Measurements from ENCODE around the gene MYBPH. TPM values are rescaled to one million over a fixed set of nuclear protein-coding genes. Genes with fewer than 3 reads are reported as not detected.

MYBPH gene
- total and polyA plus RNA-seq, 2 of the 13 experiments (the other 11 are each of a cell fraction or from before 2014, with no cell fraction given): not detected

DNA sequence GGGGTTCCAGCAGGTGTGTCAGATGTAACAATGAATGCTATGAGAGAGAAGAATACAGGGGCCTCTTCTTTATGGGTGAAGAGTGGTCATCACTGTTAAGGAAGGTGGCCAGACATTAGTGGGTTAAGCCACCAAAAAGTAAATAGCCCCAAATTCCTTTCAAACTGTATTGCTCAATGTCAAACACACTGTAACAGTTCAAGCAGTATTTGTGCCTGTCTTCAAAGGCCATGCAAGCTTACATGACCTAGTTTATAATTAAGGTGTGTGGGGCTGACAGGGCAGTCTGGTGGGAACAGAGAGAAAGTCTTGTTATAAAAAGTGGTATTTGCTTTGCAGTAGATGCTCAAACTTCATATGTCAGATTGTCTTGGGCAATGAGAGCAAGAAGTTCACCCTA is 35.4 kb upstream of the MYBPH start:
- H3K27me3 ChIP-seq (ENCODE audit: control insufficient read depth in 1 of 2, insufficient read depth in 2 of 2, low read length in 2 of 2): peaks cover 0 to 11% of the 10 kb centered on the region in 2 experiments; a peak in 1 of 5 replicates
- CTCF ChIA-PET (ENCODE audit: low intra/inter-chr PET ratio, low total read pairs): no interaction called here
- H4K20me1 ChIP-seq (ENCODE audit: insufficient read depth, low read length): no peaks in the 10 kb centered on the region; the same call in 1 of the 2 replicates
- no peaks in the 10 kb centered on the region for H3K9me3 ChIP-seq (ENCODE audit: low read length)
- no peaks in the 10 kb centered on the region for H3K36me3 ChIP-seq (replicated peaks in 1 of 2; ENCODE audit: control insufficient read depth in 1 of 2, insufficient read depth in 2 of 2, low read length in 2 of 2)
- no peaks in the 10 kb centered on the region for H3K79me2 ChIP-seq (ENCODE audit: insufficient read depth, low read length)
- no peak overlapping the region for H2AFZ ChIP-seq (ENCODE audit: low read length)
- no peak overlapping the region for H3K27ac ChIP-seq (ENCODE audit: extremely low read length, insufficient read depth, low read length)
- H3K4me3 ChIP-seq (replicated peaks in 1 of 3; ENCODE audit: insufficient read depth in 1 of 3, low read depth in 2 of 3, low read length in 3 of 3): no peak overlapping the region
- FAIRE-seq (peak; percentile 68), DNase-seq (ENCODE audit: low spot score) (peak; percentile 77), ATAC-seq (peak; percentile 77)
- no peak overlapping the region; the same call in 1 of the 2 replicates for H3K4me2 ChIP-seq (ENCODE audit: low read depth, low read length)
- no peak overlapping the region for H3K9ac ChIP-seq (ENCODE audit: insufficient read depth, low read depth, low read length)
- H3K4me1 ChIP-seq (ENCODE audit: insufficient read depth, low read length): peaks cover 16% of the 10 kb centered on the region
- intact Hi-C loops (cut with micrococcal nuclease; ENCODE audit: unreplicated experiment) (no loop called here), in situ Hi-C loops (cut with HindIII; ENCODE audit: extremely low pct_ligation_motif_present, low pct_unique_long_range_greater_than_20kb) (no loop called here)
- POLR2A ChIA-PET: no interaction called here
- no TSS peak for BruUV-seq (replicated peaks)
- TF ChIP-seq ZIK1 (CRISPR knock-in tag; IDR thresholded peaks at IDR 0.05; ENCODE audit: borderline replicate concordance, low read depth) (no peak), PHF20 (CRISPR knock-in tag; IDR thresholded peaks at IDR 0.05) (no peak), TFE3 (CRISPR knock-in tag; IDR thresholded peaks at IDR 0.05) (no peak), EED (CRISPR knock-in tag; IDR thresholded peaks at IDR 0.05) (no peak), ZNF432 (CRISPR knock-in tag; IDR thresholded peaks at IDR 0.05; ENCODE audit: borderline replicate concordance) (no peak), MZF1 (CRISPR knock-in tag; IDR thresholded peaks at IDR 0.05; ENCODE audit: borderline replicate concordance) (no peak), ZNF496 (CRISPR knock-in tag; IDR thresholded peaks at IDR 0.05; ENCODE audit: insufficient replicate concordance) (no peak), ZNF792 (CRISPR knock-in tag; IDR thresholded peaks at IDR 0.05) (no peak), ZNF253 (CRISPR knock-in tag; IDR thresholded peaks at IDR 0.05; ENCODE audit: borderline replicate concordance) (no peak), TEAD3 (CRISPR knock-in tag; optimal IDR thresholded peaks at IDR 0.05; ENCODE audit: borderline replicate concordance) (peak; percentile 75), ZNF513 (CRISPR knock-in tag; conservative IDR thresholded peaks at IDR 0.05) (no peak), TP53 (CRISPR knock-in tag; conservative IDR thresholded peaks at IDR 0.05) (no peak), ZNF772 (CRISPR knock-in tag; IDR thresholded peaks at IDR 0.05) (no peak), HNRNPLL (IDR thresholded peaks at IDR 0.05; ENCODE audit: low read depth, low read length, poor library complexity, severe bottlenecking) (no peak), ZEB1 (IDR thresholded peaks at IDR 0.05; ENCODE audit: insufficient replicate concordance, low read depth) (no peak), ZNF225 (CRISPR knock-in tag; IDR thresholded peaks at IDR 0.05) (no peak)
- TF ChIP-seq, protein P1, sequence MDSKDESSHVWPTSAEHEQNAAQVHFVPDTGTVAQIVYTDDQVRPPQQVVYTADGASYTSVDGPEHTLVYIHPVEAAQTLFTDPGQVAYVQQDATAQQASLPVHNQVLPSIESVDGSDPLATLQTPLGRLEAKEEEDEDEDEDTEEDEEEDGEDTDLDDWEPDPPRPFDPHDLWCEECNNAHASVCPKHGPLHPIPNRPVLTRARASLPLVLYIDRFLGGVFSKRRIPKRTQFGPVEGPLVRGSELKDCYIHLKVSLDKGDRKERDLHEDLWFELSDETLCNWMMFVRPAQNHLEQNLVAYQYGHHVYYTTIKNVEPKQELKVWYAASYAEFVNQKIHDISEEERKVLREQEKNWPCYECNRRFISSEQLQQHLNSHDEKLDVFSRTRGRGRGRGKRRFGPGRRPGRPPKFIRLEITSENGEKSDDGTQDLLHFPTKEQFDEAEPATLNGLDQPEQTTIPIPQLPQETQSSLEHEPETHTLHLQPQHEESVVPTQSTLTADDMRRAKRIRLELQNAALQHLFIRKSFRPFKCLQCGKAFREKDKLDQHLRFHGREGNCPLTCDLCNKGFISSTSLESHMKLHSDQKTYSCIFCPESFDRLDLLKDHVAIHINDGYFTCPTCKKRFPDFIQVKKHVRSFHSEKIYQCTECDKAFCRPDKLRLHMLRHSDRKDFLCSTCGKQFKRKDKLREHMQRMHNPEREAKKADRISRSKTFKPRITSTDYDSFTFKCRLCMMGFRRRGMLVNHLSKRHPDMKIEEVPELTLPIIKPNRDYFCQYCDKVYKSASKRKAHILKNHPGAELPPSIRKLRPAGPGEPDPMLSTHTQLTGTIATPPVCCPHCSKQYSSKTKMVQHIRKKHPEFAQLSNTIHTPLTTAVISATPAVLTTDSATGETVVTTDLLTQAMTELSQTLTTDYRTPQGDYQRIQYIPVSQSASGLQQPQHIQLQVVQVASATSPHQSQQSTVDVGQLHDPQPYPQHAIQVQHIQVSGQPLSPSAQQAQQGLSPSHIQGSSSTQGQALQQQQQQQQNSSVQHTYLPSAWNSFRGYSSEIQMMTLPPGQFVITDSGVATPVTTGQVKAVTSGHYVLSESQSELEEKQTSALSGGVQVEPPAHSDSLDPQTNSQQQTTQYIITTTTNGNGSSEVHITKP (CRISPR knock-in tag; IDR thresholded peaks at IDR 0.05; ENCODE audit: low read depth): no peak
- TF ChIP-seq, protein P2, sequence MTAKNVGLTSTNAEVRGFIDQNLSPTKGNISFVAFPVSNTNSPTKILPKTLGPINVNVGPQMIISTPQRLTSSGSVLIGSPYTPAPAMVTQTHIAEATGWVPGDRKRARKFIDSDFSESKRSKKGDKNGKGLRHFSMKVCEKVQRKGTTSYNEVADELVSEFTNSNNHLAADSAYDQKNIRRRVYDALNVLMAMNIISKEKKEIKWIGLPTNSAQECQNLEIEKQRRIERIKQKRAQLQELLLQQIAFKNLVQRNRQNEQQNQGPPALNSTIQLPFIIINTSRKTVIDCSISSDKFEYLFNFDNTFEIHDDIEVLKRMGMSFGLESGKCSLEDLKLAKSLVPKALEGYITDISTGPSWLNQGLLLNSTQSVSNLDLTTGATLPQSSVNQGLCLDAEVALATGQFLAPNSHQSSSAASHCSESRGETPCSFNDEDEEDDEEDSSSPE (CRISPR knock-in tag; IDR thresholded peaks at IDR 0.05): no peak

All from HepG2 (cell line).